Adipocyte (in vitro differentiated cells): ENCODE measurements around the gene E2F7.

Source experiments
- DNase-seq: peaks from one replicate; pipeline ENCODE4 v3.0.0-alpha.2; 2015; ENCODE audit warnings: low read depth
- H3K27me3 ChIP-seq: replicated peaks from 2 replicates; pipeline ENCODE4 v1.7.0; 2013; ENCODE audit warnings: mild to moderate bottlenecking, low read length, moderate library complexity; ENCODE audit not compliant: control insufficient read depth, insufficient read depth
- H3K36me3 ChIP-seq: 2 replicates; pipeline ENCODE4 v1.7.0; 2013; ENCODE audit warnings: low read length, mild to moderate bottlenecking, moderate library complexity; ENCODE audit not compliant: control insufficient read depth, insufficient read depth, severe bottlenecking
- H3K4me1 ChIP-seq: 2 replicates; pipeline ENCODE4 v1.7.0; 2013; ENCODE audit warnings: mild to moderate bottlenecking, low read length, moderate library complexity; ENCODE audit not compliant: control insufficient read depth, insufficient read depth
- H3K4me3 ChIP-seq: 2 replicates; pipeline ENCODE4 v1.7.0; 2013; ENCODE audit warnings: mild to moderate bottlenecking, low read length, moderate library complexity
- H3K9ac ChIP-seq: 2 replicates; pipeline ENCODE4 v1.7.0; 2013; ENCODE audit warnings: mild to moderate bottlenecking, low read length, moderate library complexity
- H3K9me3 ChIP-seq: 2 replicates; pipeline ENCODE4 v1.7.0; 2013; ENCODE audit warnings: mild to moderate bottlenecking, low read length, moderate library complexity; ENCODE audit not compliant: control insufficient read depth

The E2F7 gene

DNA sequence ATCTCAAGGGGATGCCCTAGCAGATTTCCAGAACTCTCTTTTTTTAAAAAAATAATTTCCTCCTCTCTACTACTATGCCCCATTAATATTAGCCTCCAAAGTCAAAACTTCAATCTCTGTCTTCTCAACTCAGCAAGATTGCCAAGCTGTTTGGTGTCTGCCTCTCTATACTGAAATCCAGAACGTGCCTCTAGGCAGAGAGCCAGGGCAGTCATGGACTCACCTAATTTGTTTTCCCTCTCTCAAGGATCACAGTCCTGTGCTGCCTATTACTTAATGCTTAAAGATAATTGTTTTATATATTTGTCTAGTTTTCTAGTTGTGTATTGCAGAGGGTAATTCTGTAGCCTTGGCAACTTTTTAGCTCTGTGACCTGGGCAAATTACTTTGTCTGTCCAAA lies 74.7 kb downstream of the E2F7 start:
- no peaks in the 10 kb centered on the region for H3K27me3 ChIP-seq
- no peak for DNase-seq
- no peaks in the 10 kb centered on the region for H3K4me1 ChIP-seq
- no peak overlapping the region for H3K9ac ChIP-seq
- H3K36me3 ChIP-seq, result no peaks in the 10 kb centered on the region
- no peak overlapping the region for H3K4me3 ChIP-seq
- H3K9me3 ChIP-seq, result peaks cover 13% of the 10 kb centered on the region

DNA sequence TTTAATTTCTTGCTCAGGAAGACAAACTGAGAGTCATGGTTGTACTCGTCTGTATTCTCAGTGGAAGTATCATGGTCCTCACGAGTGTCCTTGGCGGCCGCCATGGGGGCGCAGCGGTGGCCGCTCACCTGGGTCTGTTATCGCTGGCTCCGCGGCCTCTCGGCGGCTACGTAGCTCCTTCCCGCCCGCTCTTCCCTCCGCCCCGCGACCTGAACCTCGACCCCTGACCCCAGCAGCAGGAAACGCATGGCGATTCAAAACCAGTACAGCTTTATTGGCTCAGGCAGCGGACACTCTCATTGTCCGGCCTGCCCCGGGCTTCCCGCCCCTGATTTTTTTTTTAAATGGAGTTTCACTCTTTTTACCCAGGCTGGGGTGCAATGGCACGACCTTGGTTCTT lies 80.8 kb downstream of the E2F7 start:
- H3K4me3 ChIP-seq, result no peak overlapping the region
- no peaks in the 10 kb centered on the region for H3K4me1 ChIP-seq
- DNase-seq, result no peak
- no peak overlapping the region for H3K9ac ChIP-seq
- peaks cover 26% of the 10 kb centered on the region for H3K9me3 ChIP-seq
- H3K27me3 ChIP-seq, result no peaks in the 10 kb centered on the region
- no peaks in the 10 kb centered on the region for H3K36me3 ChIP-seq

DNA sequence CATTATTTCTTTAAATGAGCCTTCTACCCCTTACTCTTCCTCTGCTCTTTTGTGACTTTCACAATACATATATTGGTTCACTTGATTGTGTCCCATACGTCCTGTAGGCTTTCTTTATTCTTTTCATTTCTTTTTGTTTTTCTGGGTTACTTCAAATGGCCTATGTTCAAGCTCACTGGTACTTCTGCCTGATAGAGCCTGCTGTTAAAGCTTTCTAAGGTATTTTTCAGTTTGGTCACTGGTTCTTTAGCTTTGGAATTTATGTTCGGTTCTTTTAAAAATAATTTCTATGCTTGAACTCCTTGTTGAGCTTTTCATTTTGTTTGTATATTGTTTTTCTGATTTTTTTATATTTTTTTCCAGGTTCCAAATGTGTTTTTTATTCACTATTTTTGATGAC lies 81.9 kb downstream of the E2F7 start:
- Histone ChIP-seq H3K9ac (no peak overlapping the region), H3K9me3 (peaks cover 25% of the 10 kb centered on the region), H3K27me3 (no peaks in the 10 kb centered on the region), H3K4me3 (no peak overlapping the region), H3K4me1 (no peaks in the 10 kb centered on the region), H3K36me3 (no peaks in the 10 kb centered on the region)
- DNase-seq, result no peak

DNA sequence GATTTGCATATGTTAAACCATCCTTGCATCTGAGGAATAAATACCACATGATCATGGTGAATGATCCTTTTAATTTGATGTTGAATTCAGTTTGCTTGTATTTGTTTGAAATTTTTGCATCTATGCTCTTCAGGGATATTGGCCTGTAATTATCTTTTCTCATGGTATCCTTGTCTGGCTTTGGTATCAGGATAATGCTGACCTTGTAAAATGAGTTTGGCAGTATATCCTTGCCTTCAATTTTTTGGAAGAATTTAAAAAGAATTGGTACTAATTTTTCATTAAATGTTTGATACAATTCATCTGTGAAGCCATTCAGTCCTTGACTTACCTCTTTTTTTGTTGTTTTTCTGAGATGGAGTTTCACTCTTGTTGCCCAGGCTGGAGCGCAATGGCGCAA lies 85.2 kb downstream of the E2F7 start:
- no peak for DNase-seq
- H3K4me1 ChIP-seq, result no peaks in the 10 kb centered on the region
- no peak overlapping the region for H3K4me3 ChIP-seq
- H3K9ac ChIP-seq, result no peak overlapping the region
- H3K9me3 ChIP-seq, result peaks cover 25% of the 10 kb centered on the region
- H3K27me3 ChIP-seq, result no peaks in the 10 kb centered on the region
- H3K36me3 ChIP-seq, result no peaks in the 10 kb centered on the region

DNA sequence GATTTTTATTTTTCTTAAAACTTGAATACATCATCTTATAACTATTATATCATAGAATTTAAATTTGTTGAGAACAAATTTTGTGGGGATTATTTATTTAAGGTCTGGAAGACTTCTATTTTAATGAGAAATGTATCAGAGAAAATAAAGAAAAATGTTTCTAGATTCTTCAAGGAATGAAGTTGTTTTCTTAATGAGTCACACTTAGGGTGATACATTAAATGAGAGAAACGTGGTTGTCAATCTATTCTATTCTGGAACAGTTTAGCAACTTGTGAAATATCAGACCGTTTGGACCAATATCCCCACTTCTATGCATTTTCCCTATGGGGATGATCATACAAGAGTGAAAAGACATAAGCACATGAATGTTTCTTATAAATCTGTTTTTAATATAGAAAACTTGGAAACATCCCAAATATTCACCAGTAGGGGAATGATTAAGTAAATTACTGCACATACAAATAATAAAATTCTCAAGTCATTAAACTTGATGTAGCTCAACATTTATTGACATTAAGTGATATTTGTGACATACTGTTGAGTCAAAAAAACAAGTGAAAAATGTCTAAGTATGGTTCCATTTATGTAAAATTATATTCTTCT lies 88.5 kb downstream of the E2F7 start:
- Histone ChIP-seq H3K9me3 (peaks cover 11% of the 10 kb centered on the region), H3K4me3 (no peak overlapping the region)

More for the DNA sequence above, 88.5 kb downstream of the E2F7 start:
- Histone ChIP-seq H3K9ac (no peak overlapping the region), H3K27me3 (no peaks in the 10 kb centered on the region), H3K4me1 (no peaks in the 10 kb centered on the region), H3K36me3 (no peaks in the 10 kb centered on the region)
- peak; percentile 16 for DNase-seq
